GM10266 (cell line): Measurements from ENCODE around the gene AFF3.
A peak's percentile ranks its signal among the peaks of the same experiment; 100 is the strongest.

Source experiments
- DNase-seq: peaks from one replicate; pipeline ENCODE4 v3.0.0; 2012; ENCODE audit errors: extremely low spot score
- TF ChIP-seq, protein P1 (sequence below): IDR thresholded peaks from 2 replicates; pipeline ENCODE4 v1.5.1; 2012; ENCODE audit warnings: mild to moderate bottlenecking, low read depth; ENCODE audit not compliant: control insufficient read depth, insufficient read depth; ENCODE audit errors: missing control alignments

Gene AFF3

DNA sequence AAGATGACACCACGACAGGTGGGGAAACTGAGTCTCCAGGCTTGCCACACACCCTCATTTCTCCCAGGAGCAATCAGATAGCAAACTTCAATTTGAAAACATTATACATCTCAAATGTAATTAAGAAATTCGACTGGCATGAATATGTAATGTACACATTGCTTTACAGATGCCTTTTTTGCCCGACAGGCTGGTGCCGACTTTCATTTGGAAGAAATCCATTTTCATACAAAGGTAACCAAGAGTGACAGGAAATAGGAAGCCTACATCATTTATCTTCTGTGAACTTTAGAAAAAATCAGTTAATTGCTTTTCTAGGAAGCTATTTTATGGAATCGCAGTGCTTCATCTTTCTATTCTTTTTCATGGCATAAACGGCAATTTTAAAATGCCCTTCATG is 140.3 kb downstream of the AFF3 start:
- TF ChIP-seq, protein P1, sequence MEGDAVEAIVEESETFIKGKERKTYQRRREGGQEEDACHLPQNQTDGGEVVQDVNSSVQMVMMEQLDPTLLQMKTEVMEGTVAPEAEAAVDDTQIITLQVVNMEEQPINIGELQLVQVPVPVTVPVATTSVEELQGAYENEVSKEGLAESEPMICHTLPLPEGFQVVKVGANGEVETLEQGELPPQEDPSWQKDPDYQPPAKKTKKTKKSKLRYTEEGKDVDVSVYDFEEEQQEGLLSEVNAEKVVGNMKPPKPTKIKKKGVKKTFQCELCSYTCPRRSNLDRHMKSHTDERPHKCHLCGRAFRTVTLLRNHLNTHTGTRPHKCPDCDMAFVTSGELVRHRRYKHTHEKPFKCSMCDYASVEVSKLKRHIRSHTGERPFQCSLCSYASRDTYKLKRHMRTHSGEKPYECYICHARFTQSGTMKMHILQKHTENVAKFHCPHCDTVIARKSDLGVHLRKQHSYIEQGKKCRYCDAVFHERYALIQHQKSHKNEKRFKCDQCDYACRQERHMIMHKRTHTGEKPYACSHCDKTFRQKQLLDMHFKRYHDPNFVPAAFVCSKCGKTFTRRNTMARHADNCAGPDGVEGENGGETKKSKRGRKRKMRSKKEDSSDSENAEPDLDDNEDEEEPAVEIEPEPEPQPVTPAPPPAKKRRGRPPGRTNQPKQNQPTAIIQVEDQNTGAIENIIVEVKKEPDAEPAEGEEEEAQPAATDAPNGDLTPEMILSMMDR = no peak
- DNase-seq = no peak

- TF ChIP-seq, protein P1 = no peak
- DNase-seq = peak; percentile 43
Measured at GRCh38 chr2:100000915-100001707, 141.3 kb downstream of the AFF3 start.

GRCh38 chr2:99998651-99999320 is 143.6 kb downstream of the AFF3 start:
- no peak for DNase-seq
- TF ChIP-seq, protein P1 = no peak

DNA sequence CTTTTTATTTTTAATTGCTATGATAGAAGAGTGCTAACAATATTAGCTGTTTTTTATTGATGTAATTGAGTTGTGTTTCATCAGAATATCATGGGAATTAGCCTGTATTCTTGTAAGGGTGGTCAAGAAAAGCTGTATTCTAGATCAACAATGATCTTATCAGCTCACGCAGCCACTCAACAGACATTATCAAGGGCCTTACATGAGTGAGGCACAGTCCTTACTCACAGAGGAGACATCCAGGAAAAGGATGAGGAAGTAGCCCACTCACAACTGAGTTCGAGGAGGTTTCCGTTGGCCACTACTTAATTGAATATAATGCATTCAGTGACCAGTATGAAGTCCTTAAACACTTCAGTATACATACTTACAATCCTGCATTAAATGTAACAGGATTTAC is 152.5 kb downstream of the AFF3 start:
- DNase-seq = no peak
- TF ChIP-seq, protein P1 = no peak

DNA sequence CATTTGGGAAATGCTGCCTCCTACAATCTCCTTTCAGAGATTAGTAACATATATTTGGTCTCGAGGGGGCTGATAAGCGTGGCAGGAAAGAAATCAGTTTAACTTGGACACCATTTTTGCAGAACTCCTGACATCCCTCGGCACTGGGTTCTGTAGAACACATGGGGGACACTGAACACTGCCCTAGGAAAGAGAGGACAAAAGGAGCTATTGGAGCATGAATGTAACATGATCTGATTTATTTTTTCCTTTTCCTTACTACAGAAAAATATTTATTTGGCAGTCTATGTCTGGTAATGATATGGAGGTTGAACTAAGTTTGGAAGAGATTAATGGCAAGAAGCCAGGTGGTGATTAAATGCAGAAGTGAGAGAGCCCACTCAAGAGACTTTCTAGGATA is 153.8 kb downstream of the AFF3 start:
- TF ChIP-seq, protein P1 = no peak
- no peak for DNase-seq

DNA sequence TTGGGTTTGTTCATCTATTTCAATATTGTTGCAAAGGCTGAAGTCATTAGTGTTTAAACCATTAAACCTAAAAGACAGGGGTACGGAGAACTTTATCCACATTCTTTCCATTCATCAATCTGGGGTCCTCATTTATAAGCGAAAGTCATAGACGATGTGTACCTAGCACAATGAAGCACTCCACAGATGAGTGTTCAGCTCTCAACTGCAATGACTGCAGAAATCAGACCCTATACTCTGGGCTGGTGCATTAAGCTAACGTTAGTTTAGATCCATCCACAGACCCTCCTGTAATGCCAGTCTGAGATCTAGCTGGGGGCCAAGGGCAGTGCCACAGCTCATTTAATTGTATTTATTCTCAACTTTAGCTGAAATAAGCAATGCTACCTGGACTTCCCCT is 155.2 kb downstream of the AFF3 start:
- DNase-seq = no peak
- TF ChIP-seq, protein P1 = no peak
